HG03442 (cell line): ENCODE data around the gene GRID1.
"Not testable (repeated sequence)": the region's sequence is repeated elsewhere in the genome, so short reads cannot be mapped to it uniquely, and the experiment has no call there.

Experiments used
- ATAC-seq: cut with Tn5 transposase; IDR thresholded peaks from one replicate; pipeline ENCODE4 v1.9.1; 2021; ENCODE audit warnings: mild to moderate bottlenecking, moderate library complexity; ENCODE audit not compliant: unreplicated experiment

Gene GRID1

DNA sequence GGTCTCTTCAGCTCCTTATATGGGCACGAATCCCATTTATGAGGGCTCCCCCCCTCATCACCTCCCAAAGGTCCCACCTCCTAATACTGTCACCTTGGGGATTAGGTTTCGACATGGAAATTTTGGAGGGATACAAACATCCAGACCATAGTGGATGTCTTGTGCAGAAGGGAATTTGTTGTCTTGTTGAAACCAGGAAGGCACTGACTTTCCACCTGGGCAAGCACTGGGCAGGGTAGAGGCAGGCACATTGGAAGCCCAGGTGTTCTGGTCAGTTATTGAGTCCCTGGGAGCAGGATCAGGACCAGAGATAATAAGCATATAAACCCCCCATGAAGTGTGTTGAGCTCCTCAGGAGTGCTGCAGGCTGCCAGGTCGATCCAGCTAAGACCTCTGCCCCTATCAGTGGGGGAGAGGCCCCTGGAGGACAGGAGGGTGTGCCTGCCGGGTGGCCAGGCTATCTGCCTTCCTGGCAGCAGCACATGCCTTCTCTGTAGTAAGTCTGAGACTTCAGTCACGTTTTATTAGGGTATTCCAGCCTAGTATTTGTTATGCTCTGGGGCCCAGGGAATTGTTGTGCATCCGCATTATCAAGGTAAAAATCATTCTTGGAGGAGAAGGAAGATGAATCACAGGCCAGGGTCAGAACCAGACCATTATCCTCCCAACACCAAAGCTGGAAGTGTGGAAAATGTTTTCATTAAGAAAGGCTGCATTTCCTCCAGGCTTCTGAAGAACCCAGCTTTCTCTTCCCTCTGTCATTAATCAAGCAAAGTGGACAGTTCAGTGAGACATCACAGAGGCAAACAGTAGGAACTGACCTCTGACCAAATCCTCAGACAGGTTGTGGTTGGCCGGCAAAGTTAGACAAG lies 503.1 kb downstream of the GRID1 start:
- no peak for ATAC-seq

DNA sequence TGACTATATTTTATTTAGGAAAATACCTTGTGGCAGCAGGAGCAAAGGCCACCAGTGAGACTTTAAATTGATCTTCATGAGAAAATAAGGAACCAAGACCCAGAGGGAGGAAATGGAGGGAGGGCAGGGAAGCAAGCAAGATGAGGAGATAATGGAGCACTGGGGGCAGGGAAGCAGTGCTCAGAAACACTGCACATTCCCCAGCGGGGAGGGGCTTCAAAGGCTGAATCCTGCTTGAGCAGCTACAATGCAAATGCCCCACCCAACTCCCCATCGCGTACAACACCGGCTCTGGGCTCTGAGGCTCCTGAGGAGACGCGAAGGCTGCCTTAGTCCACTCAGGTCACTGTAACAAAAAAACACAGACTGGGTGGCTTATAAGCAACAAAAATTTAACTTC lies 503.8 kb downstream of the GRID1 start:
- ATAC-seq, result no peak

DNA sequence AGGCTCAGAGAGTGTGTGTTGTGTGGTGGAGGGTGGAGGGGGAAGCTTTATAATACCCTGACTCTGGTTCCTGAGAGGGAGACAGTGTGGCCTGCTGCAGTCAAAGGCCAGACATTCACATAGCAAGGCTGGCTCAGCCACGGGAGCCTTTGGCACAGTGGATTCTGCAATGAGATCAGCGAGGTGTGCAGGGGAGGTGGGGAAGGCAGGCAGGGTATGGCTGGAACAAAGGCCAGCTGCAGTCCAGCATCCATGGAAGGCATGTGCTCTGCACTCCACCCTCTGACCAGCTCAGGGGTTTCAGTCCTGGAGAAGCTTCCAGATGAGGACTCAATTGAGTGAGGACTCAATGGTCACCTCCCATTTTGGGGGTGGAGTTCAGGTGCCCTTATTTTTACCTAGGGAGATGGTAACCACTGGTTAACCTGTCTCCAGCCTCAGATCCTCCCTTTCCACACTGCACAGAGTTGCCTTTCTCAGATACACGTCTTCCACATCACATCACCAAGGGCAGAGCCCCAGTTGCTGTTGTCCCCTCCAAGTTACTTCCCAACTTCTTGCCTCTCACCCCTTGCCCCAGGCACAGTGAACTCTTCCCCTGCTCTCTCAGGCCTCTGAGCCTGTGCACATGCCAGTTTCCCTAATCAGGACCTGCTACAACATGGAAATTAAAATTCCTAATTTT lies 504.9 kb downstream of the GRID1 start:
- no peak for ATAC-seq

DNA sequence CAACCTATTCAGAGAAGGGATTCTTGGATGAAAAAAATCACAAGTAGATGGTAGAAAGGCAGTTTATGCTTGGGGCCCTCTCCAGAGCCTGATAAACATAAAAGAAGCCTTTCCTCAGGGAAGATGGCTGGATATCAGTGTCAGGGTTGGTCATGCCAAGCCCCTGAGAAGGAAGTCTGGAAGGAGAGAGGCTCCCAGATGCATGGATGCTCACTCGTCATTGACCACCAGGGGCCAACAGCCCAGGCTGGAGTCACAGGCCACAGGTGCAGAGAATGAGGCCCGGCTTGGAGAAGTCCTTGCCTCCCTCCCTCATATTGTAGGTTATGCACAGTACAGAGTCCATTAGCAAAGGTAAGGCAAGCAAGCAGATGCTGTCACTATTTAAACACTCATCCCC lies 506.7 kb downstream of the GRID1 start:
- ATAC-seq, result no peak

- ATAC-seq, result no peak
These were observed 507.6 kb downstream of the GRID1 start for GRCh38 chr10:85858776-85859515.

GRCh38 chr10:85857791-85858190 lies 508.8 kb downstream of the GRID1 start:
- ATAC-seq, result no peak

- no peak for ATAC-seq
These were observed 509.3 kb downstream of the GRID1 start for GRCh38 chr10:85857305-85857704.

DNA sequence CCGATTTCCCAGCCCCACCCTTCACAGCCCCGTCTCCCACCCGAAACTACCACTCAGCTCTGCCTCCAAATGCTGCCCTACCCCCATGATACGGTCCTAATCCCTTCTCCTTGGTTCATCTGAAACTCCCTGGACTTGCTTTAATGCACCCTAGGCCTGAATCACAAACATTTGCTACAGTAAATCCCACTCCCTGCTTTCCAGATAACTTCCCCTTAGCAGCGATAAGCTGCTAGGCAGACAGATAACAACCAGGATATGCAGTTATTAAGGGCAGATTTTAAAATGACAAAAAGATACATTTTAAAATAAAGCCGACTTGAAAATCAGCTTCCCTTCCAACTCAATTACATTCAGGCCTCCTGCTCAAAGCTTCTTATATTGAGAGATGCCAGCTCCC lies 514.7 kb downstream of the GRID1 start:
- ATAC-seq, result no peak

- no peak for ATAC-seq
These were observed 515.3 kb downstream of the GRID1 start for GRCh38 chr10:85851325-85851724.

DNA sequence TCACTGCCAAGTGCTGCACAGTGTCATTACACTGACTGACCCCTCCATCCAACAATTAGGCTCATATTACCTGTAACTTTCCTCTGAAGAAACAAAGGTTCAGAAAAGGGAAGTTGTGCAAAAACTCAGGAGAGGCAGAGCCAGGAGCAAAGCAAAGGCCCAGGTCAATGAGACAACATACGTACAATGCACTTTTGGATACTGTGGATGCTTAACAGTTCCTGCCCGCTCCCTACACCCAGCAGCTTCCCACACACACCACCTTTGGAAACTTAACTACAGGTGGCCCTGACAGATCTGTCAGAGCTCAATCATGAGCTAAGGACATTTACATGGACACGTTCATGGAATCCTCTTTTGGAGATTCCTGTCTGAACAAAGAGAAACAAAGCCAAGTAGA lies 515.9 kb downstream of the GRID1 start:
- no peak for ATAC-seq

- no peak for ATAC-seq
These were observed 517.3 kb downstream of the GRID1 start for GRCh38 chr10:85849315-85849714.

DNA sequence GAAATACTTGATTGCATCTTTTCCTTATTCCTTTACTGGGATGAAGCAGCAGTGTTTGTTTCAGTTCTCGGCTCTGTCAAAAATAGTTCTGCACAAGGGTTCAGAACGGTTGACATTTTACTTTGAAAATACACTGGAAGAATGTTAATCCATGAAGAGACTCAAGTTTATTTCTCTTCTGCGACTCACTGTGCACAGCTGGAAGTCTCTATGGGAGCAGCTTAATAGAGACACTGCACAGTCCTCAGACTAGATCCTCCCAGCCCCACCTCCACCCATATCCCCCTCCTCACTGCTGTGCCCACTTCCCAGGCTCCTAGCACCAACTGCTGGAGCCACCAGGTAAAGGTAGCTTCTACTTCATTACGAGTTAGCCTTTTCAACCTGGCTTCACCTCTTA lies 517.8 kb downstream of the GRID1 start:
- no peak for ATAC-seq

DNA sequence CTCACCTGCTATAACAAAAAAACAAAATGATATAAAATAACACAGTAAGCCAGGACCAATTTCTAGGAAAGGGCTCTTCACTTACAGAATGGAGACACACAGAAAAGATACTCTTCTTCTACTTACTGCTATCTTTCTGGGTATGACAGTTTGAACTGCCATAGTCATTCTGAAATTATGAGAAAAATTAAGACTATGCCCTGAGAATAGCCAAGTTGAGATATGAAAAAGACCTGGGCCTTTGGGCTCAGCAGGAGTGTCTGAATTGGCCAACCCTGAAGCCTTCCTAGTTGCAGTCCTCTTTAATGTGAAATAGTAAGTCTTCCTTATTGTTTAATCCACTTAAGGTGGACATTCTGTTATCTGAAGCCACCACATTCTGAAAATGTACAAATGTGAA lies 519.5 kb downstream of the GRID1 start:
- ATAC-seq, result no peak

- ATAC-seq, result not testable (repeated sequence)
These were observed 527.9 kb downstream of the GRID1 start for GRCh38 chr10:85838660-85839059.

GRCh38 chr10:85832988-85833387 lies 533.6 kb downstream of the GRID1 start:
- no peak for ATAC-seq

GRCh38 chr10:85831422-85831821 lies 535.2 kb downstream of the GRID1 start:
- ATAC-seq, result no peak

- no peak for ATAC-seq
These were observed 540.2 kb downstream of the GRID1 start for GRCh38 chr10:85826377-85826776.

DNA sequence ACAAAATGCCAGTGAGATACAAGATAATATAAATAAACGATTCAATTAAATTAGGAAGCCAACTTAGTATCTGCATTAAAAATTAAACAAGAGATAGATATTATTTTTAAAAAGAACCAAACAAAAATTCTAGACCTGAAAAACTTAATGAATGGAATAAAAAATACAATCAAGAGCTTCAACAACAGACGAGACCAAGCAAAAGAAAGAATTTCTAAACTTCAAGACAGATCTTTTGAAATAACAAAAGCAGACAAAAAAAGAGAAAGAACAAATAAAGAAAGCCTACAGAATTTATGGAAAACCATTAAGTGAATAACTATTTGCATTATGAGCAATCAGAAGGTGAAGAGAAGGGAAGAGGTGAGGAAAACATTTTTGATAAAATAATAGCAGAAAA lies 555.2 kb downstream of the GRID1 start:
- no peak for ATAC-seq

DNA sequence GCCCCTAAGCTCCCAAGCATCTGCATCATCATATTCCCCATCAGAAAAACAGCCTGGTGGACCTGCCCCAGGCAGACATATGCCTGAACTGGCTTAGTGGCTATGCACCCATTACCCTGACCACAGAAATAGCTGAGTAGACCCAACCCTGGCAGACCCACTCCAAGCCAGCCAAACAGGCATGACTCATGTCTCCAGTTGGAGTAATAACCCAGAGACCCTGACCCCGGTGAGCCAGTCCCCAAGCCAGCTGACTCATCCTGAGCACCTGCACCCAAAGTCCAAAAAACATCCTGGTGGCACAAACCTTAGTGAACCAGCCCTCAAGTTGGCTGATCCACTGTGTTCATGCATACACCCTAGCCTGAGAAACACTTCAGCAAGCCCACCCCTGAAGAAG lies 555.9 kb downstream of the GRID1 start:
- no peak for ATAC-seq

GRCh38 chr10:85795460-85795859 lies 571.1 kb downstream of the GRID1 start:
- no peak for ATAC-seq

DNA sequence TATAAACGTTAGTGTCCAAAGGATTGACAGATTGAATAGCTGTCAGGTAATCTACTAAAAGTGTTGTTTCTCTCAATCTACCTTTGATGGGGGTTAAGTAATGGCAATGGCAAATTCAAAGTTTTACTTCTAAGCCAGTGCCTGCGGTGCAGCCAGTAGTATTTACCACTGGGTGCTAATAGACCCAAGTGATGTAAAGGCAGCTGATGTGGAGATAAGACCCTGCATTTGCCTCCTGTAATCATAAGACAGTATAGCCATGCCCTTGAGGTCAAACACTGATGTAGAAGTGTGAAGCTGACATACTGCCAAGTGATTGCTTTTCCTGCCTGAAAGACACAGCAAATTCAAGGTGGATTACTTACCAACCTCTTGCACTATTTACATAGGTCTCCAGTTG lies 572.0 kb downstream of the GRID1 start:
- no peak for ATAC-seq

DNA sequence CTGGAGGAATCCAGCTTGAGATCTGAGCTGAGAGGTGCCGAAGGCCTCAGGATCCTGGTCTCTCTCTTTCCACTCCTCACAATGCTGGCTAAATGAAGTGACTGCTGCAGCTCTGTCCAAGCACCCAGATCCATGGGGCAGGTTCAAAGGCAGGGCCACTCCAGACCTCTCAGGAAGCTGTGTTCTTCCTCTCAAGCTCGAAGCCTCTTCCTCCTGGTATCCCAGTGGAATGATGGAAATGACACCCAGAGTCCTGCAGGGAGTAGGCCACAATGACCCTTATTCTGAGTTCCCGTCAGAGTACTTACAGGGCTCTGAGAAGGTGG lies 574.1 kb downstream of the GRID1 start:
- no peak for ATAC-seq
